ENCODE results near the gene SESN1.
"Not testable (repeated sequence)": the region's sequence is repeated elsewhere in the genome, so short reads cannot be mapped to it uniquely, and the experiment has no call there.

SESN1 gene

GRCh38 chr6:109094416-109095035 is at the start of gene SESN1:
Gene SESN1 (minus strand): TSS chr6:109094846. CDS start chr6:109094073, 773 bp downstream.
- H3K36me3 Mint-ChIP-seq (ENCODE audit: low read depth): peaks cover 17% of the 10 kb centered on the region
- no peaks in the 10 kb centered on the region for H3K9me3 Mint-ChIP-seq
- peak within 1 kb of the TSS; percentile 100 for H3K27ac Mint-ChIP-seq
- peak within 1 kb of the TSS; percentile 88 for H3K4me3 Mint-ChIP-seq
- intact Hi-C loops (cut with micrococcal nuclease): loop anchor here (1.0 to 5.0 kb wide), 3 partner anchors 288 to 1137 kb away; partner anchors contain the start of genes CD164 and SEC63
- H3K4me1 Mint-ChIP-seq (ENCODE audit: low read depth): peaks cover 31% of the 10 kb centered on the region
- H3K27me3 Mint-ChIP-seq: no peaks in the 10 kb centered on the region

- no peaks in the 10 kb centered on the region for H3K27me3 Mint-ChIP-seq
- no peak overlapping the region for H3K4me3 Mint-ChIP-seq
- intact Hi-C loops (cut with micrococcal nuclease): no loop called here
- H3K9me3 Mint-ChIP-seq: no peaks in the 10 kb centered on the region
- no peaks in the 10 kb centered on the region for H3K4me1 Mint-ChIP-seq (ENCODE audit: low read depth)
- H3K27ac Mint-ChIP-seq: no peak overlapping the region
- peaks cover 12% of the 10 kb centered on the region for H3K36me3 Mint-ChIP-seq (ENCODE audit: low read depth)
Observed at GRCh38 chr6:109143191-109143590, 48.5 kb upstream of the SESN1 start.

- H3K27ac Mint-ChIP-seq; H3K4me1 Mint-ChIP-seq (ENCODE audit: low read depth); intact Hi-C loops (cut with micrococcal nuclease); H3K27me3 Mint-ChIP-seq; H3K9me3 Mint-ChIP-seq; H3K4me3 Mint-ChIP-seq: not testable (repeated sequence)
- H3K36me3 Mint-ChIP-seq (ENCODE audit: low read depth): peaks cover 11% of the 10 kb centered on the region
Observed at GRCh38 chr6:109142067-109142466, 47.4 kb upstream of the SESN1 start.

- no peaks in the 10 kb centered on the region for H3K9me3 Mint-ChIP-seq
- H3K27me3 Mint-ChIP-seq: no peaks in the 10 kb centered on the region
- no peak overlapping the region for H3K4me3 Mint-ChIP-seq
- no peak overlapping the region for H3K27ac Mint-ChIP-seq
- H3K4me1 Mint-ChIP-seq (ENCODE audit: low read depth): no peaks in the 10 kb centered on the region
- H3K36me3 Mint-ChIP-seq (ENCODE audit: low read depth): peaks cover 11% of the 10 kb centered on the region
- intact Hi-C loops (cut with micrococcal nuclease): no loop called here
Observed at GRCh38 chr6:109139109-109139508, 44.5 kb upstream of the SESN1 start.

GRCh38 chr6:109136530-109136929 is 41.9 kb upstream of the SESN1 start:
- H3K4me1 Mint-ChIP-seq (ENCODE audit: low read depth); H3K9me3 Mint-ChIP-seq; H3K27ac Mint-ChIP-seq; H3K27me3 Mint-ChIP-seq; intact Hi-C loops (cut with micrococcal nuclease); H3K4me3 Mint-ChIP-seq: not testable (repeated sequence)
- H3K36me3 Mint-ChIP-seq (ENCODE audit: low read depth): peaks cover 16% of the 10 kb centered on the region

- intact Hi-C loops (cut with micrococcal nuclease); H3K27me3 Mint-ChIP-seq; H3K9me3 Mint-ChIP-seq; H3K4me3 Mint-ChIP-seq; H3K27ac Mint-ChIP-seq; H3K4me1 Mint-ChIP-seq (ENCODE audit: low read depth): not testable (repeated sequence)
- peaks cover 14% of the 10 kb centered on the region for H3K36me3 Mint-ChIP-seq (ENCODE audit: low read depth)
Observed at GRCh38 chr6:109136039-109136438, 41.4 kb upstream of the SESN1 start.

- intact Hi-C loops (cut with micrococcal nuclease); H3K4me1 Mint-ChIP-seq (ENCODE audit: low read depth); H3K27me3 Mint-ChIP-seq; H3K9me3 Mint-ChIP-seq; H3K4me3 Mint-ChIP-seq; H3K36me3 Mint-ChIP-seq (ENCODE audit: low read depth); H3K27ac Mint-ChIP-seq: not testable (repeated sequence)
Observed at GRCh38 chr6:109135600-109135999, 41.0 kb upstream of the SESN1 start.

GRCh38 chr6:109130065-109130464 is 35.4 kb upstream of the SESN1 start:
- H3K9me3 Mint-ChIP-seq: no peaks in the 10 kb centered on the region
- intact Hi-C loops (cut with micrococcal nuclease): no loop called here
- H3K4me1 Mint-ChIP-seq (ENCODE audit: low read depth): no peaks in the 10 kb centered on the region
- no peaks in the 10 kb centered on the region for H3K27me3 Mint-ChIP-seq
- H3K27ac Mint-ChIP-seq: no peak overlapping the region
- no peak overlapping the region for H3K4me3 Mint-ChIP-seq
- peaks cover 16% of the 10 kb centered on the region for H3K36me3 Mint-ChIP-seq (ENCODE audit: low read depth)

GRCh38 chr6:109125504-109125903 is 30.9 kb upstream of the SESN1 start:
- peaks cover 11% of the 10 kb centered on the region for H3K4me1 Mint-ChIP-seq (ENCODE audit: low read depth)
- H3K27me3 Mint-ChIP-seq: no peaks in the 10 kb centered on the region
- H3K9me3 Mint-ChIP-seq: no peaks in the 10 kb centered on the region
- no peak overlapping the region for H3K4me3 Mint-ChIP-seq
- peaks cover 6% of the 10 kb centered on the region for H3K36me3 Mint-ChIP-seq (ENCODE audit: low read depth)
- H3K27ac Mint-ChIP-seq: no peak overlapping the region
- intact Hi-C loops (cut with micrococcal nuclease): no loop called here

GRCh38 chr6:109124219-109124618 is 29.6 kb upstream of the SESN1 start:
- no peaks in the 10 kb centered on the region for H3K36me3 Mint-ChIP-seq (ENCODE audit: low read depth)
- no peaks in the 10 kb centered on the region for H3K27me3 Mint-ChIP-seq
- peaks cover 16% of the 10 kb centered on the region for H3K4me1 Mint-ChIP-seq (ENCODE audit: low read depth)
- no peak overlapping the region for H3K4me3 Mint-ChIP-seq
- intact Hi-C loops (cut with micrococcal nuclease): no loop called here
- no peak overlapping the region for H3K27ac Mint-ChIP-seq
- H3K9me3 Mint-ChIP-seq: no peaks in the 10 kb centered on the region

GRCh38 chr6:109121411-109121810 is 26.8 kb upstream of the SESN1 start:
- H3K4me1 Mint-ChIP-seq (ENCODE audit: low read depth): peaks cover 24% of the 10 kb centered on the region
- no peaks in the 10 kb centered on the region for H3K9me3 Mint-ChIP-seq
- intact Hi-C loops (cut with micrococcal nuclease): no loop called here
- no peak overlapping the region for H3K4me3 Mint-ChIP-seq
- peak overlapping the region; percentile 69 for H3K27ac Mint-ChIP-seq
- no peaks in the 10 kb centered on the region for H3K36me3 Mint-ChIP-seq (ENCODE audit: low read depth)
- H3K27me3 Mint-ChIP-seq: no peaks in the 10 kb centered on the region

GRCh38 chr6:109118871-109119354 is 24.3 kb upstream of the SESN1 start:
- Mint-ChIP-seq H3K4me3 (no peak overlapping the region), H3K9me3 (no peaks in the 10 kb centered on the region), H3K36me3 (ENCODE audit: low read depth) (no peaks in the 10 kb centered on the region), H3K27me3 (no peaks in the 10 kb centered on the region), H3K27ac (no peak overlapping the region), H3K4me1 (ENCODE audit: low read depth) (peaks cover 24% of the 10 kb centered on the region)
- intact Hi-C loops (cut with micrococcal nuclease): no loop called here

- intact Hi-C loops (cut with micrococcal nuclease): no loop called here
- peaks cover 24% of the 10 kb centered on the region for H3K4me1 Mint-ChIP-seq (ENCODE audit: low read depth)
- H3K36me3 Mint-ChIP-seq (ENCODE audit: low read depth): no peaks in the 10 kb centered on the region
- no peak overlapping the region for H3K27ac Mint-ChIP-seq
- H3K4me3 Mint-ChIP-seq: no peak overlapping the region
- no peaks in the 10 kb centered on the region for H3K9me3 Mint-ChIP-seq
- H3K27me3 Mint-ChIP-seq: no peaks in the 10 kb centered on the region
Observed at GRCh38 chr6:109118337-109118736, 23.7 kb upstream of the SESN1 start.

- Mint-ChIP-seq H3K9me3 (no peaks in the 10 kb centered on the region), H3K27me3 (no peaks in the 10 kb centered on the region), H3K4me3 (no peak overlapping the region), H3K27ac (no peak overlapping the region), H3K4me1 (ENCODE audit: low read depth) (peaks cover 28% of the 10 kb centered on the region), H3K36me3 (ENCODE audit: low read depth) (no peaks in the 10 kb centered on the region)
- intact Hi-C loops (cut with micrococcal nuclease): no loop called here
Observed at GRCh38 chr6:109117346-109118035, 22.8 kb upstream of the SESN1 start.

GRCh38 chr6:109112663-109113062 is 18.0 kb upstream of the SESN1 start:
- H3K27ac Mint-ChIP-seq; H3K36me3 Mint-ChIP-seq (ENCODE audit: low read depth); H3K9me3 Mint-ChIP-seq; H3K27me3 Mint-ChIP-seq; H3K4me3 Mint-ChIP-seq; intact Hi-C loops (cut with micrococcal nuclease): not testable (repeated sequence)
- H3K4me1 Mint-ChIP-seq (ENCODE audit: low read depth): peaks cover 18% of the 10 kb centered on the region

All from dendritic cell treated with granulocyte-macrophage colony-stimulating factor and Interleukin-4, amounts not matched to agents 40 ng/mL and 50 ng/mL, for 4 days (primary cell).